NCI-H1436 treated with DMSO at 0.1 percent for 48 hours (cell line): ENCODE measurements around the gene GABARAPL1.
"Not testable (repeated sequence)": the region's sequence is repeated elsewhere in the genome, so short reads cannot be mapped to it uniquely, and the experiment has no call there.

Source experiments
- DNase-seq: peaks from one replicate; lab custom pipeline; 2025; lab: John Stamatoyannopoulos, UW

GABARAPL1 gene

GRCh38 chr12:10197879-10198278 is 14.8 kb upstream of the GABARAPL1 start:
- DNase-seq: no peak

- DNase-seq: not testable (repeated sequence)
Measured at GRCh38 chr12:10204495-10204894, 8.2 kb upstream of the GABARAPL1 start.

- no peak for DNase-seq
Measured at GRCh38 chr12:10205220-10205807, 7.4 kb upstream of the GABARAPL1 start.

GRCh38 chr12:10207136-10207535 is 5.5 kb upstream of the GABARAPL1 start:
- DNase-seq: no peak

GRCh38 chr12:10210225-10210624 is 2.5 kb upstream of the GABARAPL1 start:
- DNase-seq: no peak

- no peak for DNase-seq
Measured at GRCh38 chr12:10211101-10211939, 1.4 kb upstream of the GABARAPL1 start.

GRCh38 chr12:10211940-10212738 is 538 bp upstream of the GABARAPL1 start:
- DNase-seq: peak; percentile 48

GRCh38 chr12:10213168-10214135 is 775 bp downstream of the GABARAPL1 start:
- DNase-seq: no peak

- no peak for DNase-seq
Measured at GRCh38 chr12:10214136-10214894, 1.6 kb downstream of the GABARAPL1 start.

GRCh38 chr12:10214895-10215267 is 2.2 kb downstream of the GABARAPL1 start:
- no peak for DNase-seq

GRCh38 chr12:10215436-10215835 is 2.8 kb downstream of the GABARAPL1 start:
- DNase-seq: no peak

GRCh38 chr12:10215946-10216345 is 3.3 kb downstream of the GABARAPL1 start:
- not testable (repeated sequence) for DNase-seq

GRCh38 chr12:10218021-10218420 is 5.3 kb downstream of the GABARAPL1 start:
- no peak for DNase-seq

- no peak for DNase-seq
Measured at GRCh38 chr12:10220398-10221077, 7.9 kb downstream of the GABARAPL1 start.

GRCh38 chr12:10221846-10222245 is 9.2 kb downstream of the GABARAPL1 start:
- DNase-seq: no peak

- DNase-seq: no peak
Measured at GRCh38 chr12:10223208-10223607, 10.5 kb downstream of the GABARAPL1 start.

- not testable (repeated sequence) for DNase-seq
Measured at GRCh38 chr12:10225426-10225825, 12.7 kb downstream of the GABARAPL1 start.

- no peak for DNase-seq
Measured at GRCh38 chr12:10226086-10226485, 13.4 kb downstream of the GABARAPL1 start.

GRCh38 chr12:10226731-10227130 is 14.1 kb downstream of the GABARAPL1 start:
- no peak for DNase-seq

GRCh38 chr12:10227648-10228047 is 15.0 kb downstream of the GABARAPL1 start:
- DNase-seq: no peak
